ENCODE results near the gene INO80E.

- no peak for TF ChIP-seq CTCF (IDR thresholded peaks at IDR 0.05)
- TF ChIP-seq ZFX (IDR thresholded peaks at IDR 0.05; ENCODE audit: borderline replicate concordance) = no peak
These were observed 14.2 kb downstream of the INO80E start for GRCh38 chr16:30009990-30010843.

Measured in 22Rv1 (cell line).